Vagina (tissue), 2 donors: ENCODE measurements around the gene ETFBKMT.

Source experiments
- POLR2A ChIP-seq, 2 donors: fragments of 450-650 bp; IDR thresholded peaks; one replicate each; pipeline ENCODE4 v1.6.1; 2017; ENCODE audit warnings: antibody characterized with exemption in 2 of 2, mild to moderate bottlenecking in 2 of 2, moderate library complexity in 2 of 2
- POLR2AphosphoS5 ChIP-seq, 2 donors: sonication (generic); formaldehyde crosslinking; IDR thresholded peaks; one replicate each; pipeline ENCODE4 v1.9.0; 2017; ENCODE audit warnings: antibody characterized with exemption in 2 of 2, mild to moderate bottlenecking in 2 of 2, low read depth in 1 of 2; ENCODE audit not compliant: insufficient read depth in 1 of 2

- TF ChIP-seq POLR2A (IDR thresholded peaks at IDR 0.05) (no peak), POLR2AphosphoS5 (IDR thresholded peaks at IDR 0.05; ENCODE audit: insufficient read depth in 1 of 2, low read depth in 1 of 2) (no peak)
These were observed 31.9 kb upstream of the ETFBKMT start for GRCh38 chr12:31627456-31628054.
